HepG2 (cell line): ENCODE data around the gene LEMD1. TPM values are rescaled to one million over a fixed set of nuclear protein-coding genes. Genes with fewer than 3 reads are reported as not detected.

Source experiments
- ATAC-seq: fragments of 200-7000 bp; cut with Tn5 transposase; 3 replicates; pipeline ENCODE4 v1.9.1; 2020; ENCODE audit warnings: mild to moderate bottlenecking, moderate library complexity
- BruUV-seq: library from RNA; stranded (reverse); fragments of 400-500 nt; replicated peaks from 2 replicates; lab custom pipeline; 2021; lab: Mats Ljungman, UMichigan
- CTCF ChIA-PET: fragments of 300-600 bp; formaldehyde crosslinking; extraction: SDS; loops from one replicate; lab custom pipeline; 2021; ENCODE audit warnings: low total read pairs, inconsistent platforms, low intra/inter-chr PET ratio; lab: Yijun Ruan, JAX
- POLR2A ChIA-PET: fragments of 350-600 bp; sonication (Branson Sonifier 250); formaldehyde crosslinking; loops from one replicate; lab custom pipeline; 2020; ENCODE audit warnings: antibody characterized with exemption, inconsistent platforms; lab: Yijun Ruan, JAX
- DNase-seq: peaks from one replicate; pipeline ENCODE4 v3.0.0-alpha.2; 2015; ENCODE audit warnings: low spot score
- FAIRE-seq: peaks from 3 replicates; lab custom pipeline; 2011; peaks lifted over from hg19 to GRCh38; lab: Jason Lieb, UNC
- H2AFZ ChIP-seq: one replicate; pipeline ENCODE4 v1.6.1; 2011; ENCODE audit warnings: low read length, inconsistent platforms
- H3K27ac ChIP-seq: fragments of 300-600 bp; 3 replicates; pipeline ENCODE4 v1.8.0; 2011; ENCODE audit warnings: mixed run types, mild to moderate bottlenecking, mixed read lengths, low read length, inconsistent platforms; ENCODE audit not compliant: insufficient read depth; ENCODE audit errors: extremely low read length
- H3K27me3 ChIP-seq, 2 experiments: fragments of 200-600 bp in 1 of 2; 2 replicates in 1 of 2; 3 replicates in 1 of 2; pipeline versions ENCODE4 v1.6.0 to v1.8.0; 2011; ENCODE audit warnings: low read length in 2 of 2, mild to moderate bottlenecking in 2 of 2, moderate library complexity in 2 of 2, inconsistent platforms in 1 of 2; ENCODE audit not compliant: insufficient read depth in 2 of 2, control insufficient read depth in 1 of 2
- H3K36me3 ChIP-seq, 2 experiments: fragments of 200-600 bp in 1 of 2; replicated peaks in 1 of 2; 2 replicates in 1 of 2; 3 replicates in 1 of 2; pipeline versions ENCODE4 v1.5.1 to v1.8.0; 2011; ENCODE audit warnings: low read length in 2 of 2, inconsistent platforms in 1 of 2; ENCODE audit not compliant: insufficient read depth in 2 of 2, control insufficient read depth in 1 of 2
- H3K4me1 ChIP-seq: 2 replicates; pipeline ENCODE4 v1.5.1; 2012; ENCODE audit warnings: low read length, inconsistent platforms; ENCODE audit not compliant: insufficient read depth
- H3K4me2 ChIP-seq: 2 replicates; pipeline ENCODE4 v1.6.0; 2011; ENCODE audit warnings: low read depth, low read length, inconsistent platforms
- H3K4me3 ChIP-seq, 3 experiments: fragments of 200-600 bp in 1 of 3; sonication (generic), shearing (Covaris generic) in 1 of 3; replicated peaks in 1 of 3; 2 replicates each; pipeline ENCODE4 v1.5.1; 2011 to 2016; ENCODE audit warnings: low read length in 3 of 3, inconsistent platforms in 2 of 3, low read depth in 2 of 3, mild to moderate bottlenecking in 2 of 3, control low read depth in 1 of 3, mixed read lengths in 1 of 3; ENCODE audit not compliant: insufficient read depth in 1 of 3
- H3K79me2 ChIP-seq: one replicate; pipeline ENCODE4 v1.6.1; 2011; ENCODE audit warnings: low read length, inconsistent platforms; ENCODE audit not compliant: insufficient read depth
- H3K9ac ChIP-seq: 2 replicates; pipeline ENCODE4 v1.6.0; 2011; ENCODE audit warnings: mild to moderate bottlenecking, low read depth, low read length, inconsistent platforms; ENCODE audit not compliant: insufficient read depth
- H3K9me3 ChIP-seq: 2 replicates; pipeline ENCODE4 v1.5.1; 2012; ENCODE audit warnings: mild to moderate bottlenecking, low read length
- H4K20me1 ChIP-seq: 2 replicates; pipeline ENCODE4 v1.6.0; 2011; ENCODE audit warnings: inconsistent platforms, mild to moderate bottlenecking, low read length, moderate library complexity; ENCODE audit not compliant: insufficient read depth
- GZF1 ChIP-seq: sonication (generic); formaldehyde crosslinking; IDR thresholded peaks from 2 replicates; pipeline ENCODE4 v1.5.1; 2020; ENCODE audit warnings: mild to moderate bottlenecking, missing genetic modification reagents
- MLXIP ChIP-seq: sonication (generic); formaldehyde crosslinking; IDR thresholded peaks from 2 replicates; pipeline ENCODE4 v1.9.0; 2021; ENCODE audit warnings: missing genetic modification reagents, borderline replicate concordance
- MYC ChIP-seq: sonication (generic); formaldehyde crosslinking; IDR thresholded peaks from 2 replicates; pipeline ENCODE4 v1.9.0; 2021; ENCODE audit warnings: missing genetic modification reagents, borderline replicate concordance
- POLR2A ChIP-seq, 2 experiments: IDR thresholded peaks; 2 replicates each; pipeline ENCODE4 v1.6.1; 2011; ENCODE audit warnings: low read depth in 2 of 2, low read length in 2 of 2, mild to moderate bottlenecking in 1 of 2, moderate library complexity in 1 of 2; ENCODE audit not compliant: insufficient read depth in 1 of 2
- POLR2G ChIP-seq: fragments of 200-400 bp; formaldehyde crosslinking; IDR thresholded peaks from 2 replicates; pipeline ENCODE4 v1.6.1; 2018; ENCODE audit warnings: mild to moderate bottlenecking, low read depth, low read length, moderate library complexity
- PTBP1 ChIP-seq: fragments of 200-400 bp; formaldehyde crosslinking; IDR thresholded peaks from 2 replicates; pipeline ENCODE4 v1.6.1; 2018; ENCODE audit warnings: low read length, low read depth; ENCODE audit not compliant: poor library complexity, severe bottlenecking
- RBFOX2 ChIP-seq: fragments of 200-400 bp; formaldehyde crosslinking; IDR thresholded peaks from 2 replicates; pipeline ENCODE4 v1.6.1; 2017; ENCODE audit warnings: low read depth, mild to moderate bottlenecking, low read length
- REPIN1 ChIP-seq: sonication (generic); formaldehyde crosslinking; IDR thresholded peaks from 2 replicates; pipeline ENCODE4 v1.8.0; 2022; ENCODE audit warnings: missing genetic modification reagents, low read depth, mild to moderate bottlenecking, borderline replicate concordance
- RXRA ChIP-seq: sonication (generic); formaldehyde crosslinking; IDR thresholded peaks from 2 replicates; pipeline ENCODE4 v1.5.1; 2020; ENCODE audit warnings: missing genetic modification reagents
- ZFX ChIP-seq: sonication (generic); formaldehyde crosslinking; IDR thresholded peaks from 2 replicates; pipeline ENCODE4 v1.4.0; 2020; ENCODE audit warnings: mild to moderate bottlenecking, low read depth, missing genetic modification reagents, moderate library complexity
- ZNF354B ChIP-seq: sonication (generic); formaldehyde crosslinking; IDR thresholded peaks from 2 replicates; pipeline ENCODE4 v1.8.0; 2022; ENCODE audit warnings: mild to moderate bottlenecking, missing genetic modification reagents
- ZNF451 ChIP-seq: sonication (generic); formaldehyde crosslinking; IDR thresholded peaks from 2 replicates; pipeline ENCODE4 v1.5.0; 2020; ENCODE audit warnings: mild to moderate bottlenecking, missing genetic modification reagents
- ZNF547 ChIP-seq: sonication (generic); formaldehyde crosslinking; IDR thresholded peaks from 2 replicates; pipeline ENCODE4 v1.5.1; 2020; ENCODE audit warnings: mild to moderate bottlenecking, missing genetic modification reagents
- ZNF549 ChIP-seq: sonication (generic); formaldehyde crosslinking; IDR thresholded peaks from 2 replicates; pipeline ENCODE4 v1.5.0; 2020; ENCODE audit warnings: missing genetic modification reagents
- WGBS: methylation state at CpG from one replicate; pipeline ENCODE4 v1.1.6; 2017; ENCODE audit warnings: low lambda C conversion rate; 5-methylcytosine and 5-hydroxymethylcytosine counted together
- in situ Hi-C: cut with HindIII; loops from 2 replicates; pipeline ENCODE4 v1.10.0; 2017; ENCODE audit warnings: low pct_unique_long_range_greater_than_20kb; ENCODE audit not compliant: extremely low pct_ligation_motif_present
- intact Hi-C: fragments of 100-400 bp; cut with micrococcal nuclease; formaldehyde crosslinking; loops from one replicate; pipeline ENCODE4 v1.10.0; 2022; ENCODE audit not compliant: unreplicated experiment
- polyA plus RNA-seq, 8 experiments: library from polyadenylated mRNA; depleted of rRNA in 3 of 8; stranded (reverse) in 7 of 8; unstranded in 1 of 8; fragments of >200 nt; fragmentation: Illumina TruSeq in 4 of 8; extraction: Trizol in 4 of 8; gene quantifications; 2 replicates each; pipeline versions ENCODE4 v1.2.1 to v1.2.3, GENCODE V29; 2011 to 2016; ENCODE audit warnings: low read depth in 4 of 8, missing spikeins in 1 of 8, mixed read lengths in 1 of 8; ENCODE audit not compliant: insufficient read depth in 1 of 8
- total RNA-seq, 5 experiments: library from RNA; depleted of rRNA; stranded (reverse); fragments of >200 nt; fragmentation: Illumina TruSeq; extraction: Trizol; gene quantifications; 2 replicates each; pipeline ENCODE4 v1.2.3, GENCODE V29; 2016; ENCODE audit warnings: low read depth in 1 of 5

LEMD1 gene
- total and polyA plus RNA-seq, 2 of the 13 experiments (the other 11 are each of a cell fraction or from before 2014, with no cell fraction given), result 1.4 to 2.3 TPM

- DNase-seq, result no peak
- no peak overlapping the region for H3K27ac ChIP-seq
- TF ChIP-seq POLR2G, result peak; percentile 18; the same call in 1 of the 2 replicates
- TF ChIP-seq ZNF451, result no peak
- peak; percentile 51; the same call in 1 of the 2 replicates for TF ChIP-seq RBFOX2
- no peaks in the 10 kb centered on the region; a peak in 1 of 5 replicates for H3K36me3 ChIP-seq
- no peak overlapping the region for H2AFZ ChIP-seq
- ChIA-PET CTCF (no interaction called here), POLR2A (no interaction called here)
- H3K79me2 ChIP-seq, result peaks cover 14% of the 10 kb centered on the region
- ATAC-seq, result no peak
- FAIRE-seq, result no peak
- H4K20me1 ChIP-seq, result peaks cover 7% of the 10 kb centered on the region; the same call in 1 of the 2 replicates
- H3K4me3 ChIP-seq, result no peak overlapping the region
- H3K4me1 ChIP-seq, result peaks cover 95% of the 10 kb centered on the region
- no peaks in the 10 kb centered on the region for H3K27me3 ChIP-seq
- no TSS peak for BruUV-seq
- H3K9ac ChIP-seq, result no peak overlapping the region
- H3K9me3 ChIP-seq, result no peaks in the 10 kb centered on the region
- intact Hi-C loops (no loop called here), in situ Hi-C loops (no loop called here)
- no peak overlapping the region for H3K4me2 ChIP-seq
- WGBS, result 79% methylated on average over 3 of the region's 7 CpGs
These were observed 21.9 kb upstream of the LEMD1 start for GRCh38 chr1:205443585-205444299.

GRCh38 chr1:205442051-205442725 lies 20.3 kb upstream of the LEMD1 start:
- DNase-seq (no peak), FAIRE-seq (no peak), ATAC-seq (peak; percentile 2; the same call in 1 of the 3 replicates)
- Histone ChIP-seq H3K9me3 (no peaks in the 10 kb centered on the region), H3K4me3 (peak overlapping the region in 1 of 3 experiments; percentile 17; a peak in 1 of 6 replicates), H3K27ac (no peak overlapping the region), H3K79me2 (no peaks in the 10 kb centered on the region), H4K20me1 (peaks cover 7% of the 10 kb centered on the region; the same call in 1 of the 2 replicates), H3K36me3 (no peaks in the 10 kb centered on the region; a peak in 1 of 5 replicates), H3K4me1 (peaks cover 85% of the 10 kb centered on the region), H3K27me3 (no peaks in the 10 kb centered on the region; a peak in 1 of 5 replicates), H3K9ac (0 out of 2 replicates have a peak overlapping the region, but pooled peaks have one; percentile 15), H3K4me2 (peak overlapping the region; percentile 52), H2AFZ (no peak overlapping the region)
- WGBS, result 36% methylated on average over 11 of the region's 12 CpGs
- ChIA-PET CTCF (no interaction called here), POLR2A (interaction anchor here (1.2 to 4.4 kb wide), 3 partner anchors 8 to 18 kb away, joined by 3 to 95 read pairs (median 4); no protein-coding TSS in a partner anchor)
- BruUV-seq, result no TSS peak
- intact Hi-C loops, result no loop called here
- in situ Hi-C loops, result no loop called here
- TF ChIP-seq PTBP1 (no peak), RXRA (CRISPR knock-in tag) (peak; percentile 23; the same call in 1 of the 2 replicates), ZNF547 (no peak), GZF1 (CRISPR knock-in tag) (no peak), ZNF354B (no peak), REPIN1 (CRISPR knock-in tag) (no peak), MYC (CRISPR knock-in tag) (0 out of 2 replicates have a peak, but pooled peaks have one; percentile 15), POLR2A (IDR thresholded peaks at IDR 0.05; ENCODE audit: insufficient read depth in 1 of 2, low read depth in 2 of 2, low read length in 2 of 2) (0 out of 4 replicates have a peak, but pooled peaks of 1 of the 2 experiments have one; percentile 21), POLR2G (peak; percentile 5), ZNF549 (CRISPR knock-in tag) (no peak), ZFX (CRISPR knock-in tag) (peak; percentile 16; the same call in 1 of the 2 replicates), MLXIP (CRISPR knock-in tag) (no peak)
